H9 (cell line): ENCODE results near the gene ADGRG7. TPM values are rescaled to one million over a fixed set of nuclear protein-coding genes. Genes with fewer than 3 reads are reported as not detected.

ENCODE experiments used
- DNase-seq: peaks from one replicate; pipeline ENCODE4 v3.0.0-alpha.2; 2017
- H2AFZ ChIP-seq: one replicate; pipeline ENCODE4 v1.6.1; 2013; ENCODE audit warnings: mild to moderate bottlenecking, low read length, control low read depth, moderate library complexity
- H2AK5ac ChIP-seq: 2 replicates; pipeline ENCODE4 v1.6.1; 2013; ENCODE audit warnings: low read length, control low read depth, mixed read lengths; ENCODE audit not compliant: insufficient read length
- H2BK120ac ChIP-seq: one replicate; pipeline ENCODE4 v1.6.1; 2013; ENCODE audit warnings: low read depth, mild to moderate bottlenecking, low read length, control low read depth, inconsistent platforms; ENCODE audit not compliant: poor library complexity, severe bottlenecking
- H2BK12ac ChIP-seq: 2 replicates; pipeline ENCODE4 v1.6.1; 2013; ENCODE audit warnings: low read length, control low read depth, mixed read lengths, low read depth; ENCODE audit not compliant: insufficient read length
- H2BK15ac ChIP-seq: 2 replicates; pipeline ENCODE4 v1.6.1; 2013; ENCODE audit warnings: low read depth, low read length, control low read depth
- H2BK20ac ChIP-seq: one replicate; pipeline ENCODE4 v1.6.1; 2013; ENCODE audit warnings: low read depth, mild to moderate bottlenecking, low read length, control low read depth, inconsistent platforms; ENCODE audit not compliant: poor library complexity, severe bottlenecking
- H2BK5ac ChIP-seq: 2 replicates; pipeline ENCODE4 v1.6.1; 2013; ENCODE audit warnings: low read length, control low read depth, mixed read lengths; ENCODE audit not compliant: insufficient read length
- H3K14ac ChIP-seq: 2 replicates; pipeline ENCODE4 v1.6.1; 2013; ENCODE audit warnings: low read length, control low read depth; ENCODE audit not compliant: insufficient read depth
- H3K18ac ChIP-seq: 2 replicates; pipeline ENCODE4 v1.6.1; 2013; ENCODE audit warnings: low read depth, mild to moderate bottlenecking, mixed read lengths, low read length, control low read depth; ENCODE audit not compliant: insufficient read length
- H3K23ac ChIP-seq: 2 replicates; pipeline ENCODE4 v1.6.1; 2013; ENCODE audit warnings: low read length, control low read depth, mixed read lengths, low read depth; ENCODE audit not compliant: insufficient read length
- H3K23me2 ChIP-seq: 2 replicates; pipeline ENCODE4 v1.6.1; 2013; ENCODE audit warnings: low read depth, mild to moderate bottlenecking, mixed read lengths, low read length, control low read depth; ENCODE audit not compliant: insufficient read length, poor library complexity, severe bottlenecking
- H3K27ac ChIP-seq: 2 replicates; pipeline ENCODE4 v1.5.1; 2013; ENCODE audit warnings: low read length, control low read depth, mixed read lengths, low read depth; ENCODE audit not compliant: insufficient read length
- H3K27me3 ChIP-seq: 2 replicates; pipeline ENCODE4 v1.6.1; 2013; ENCODE audit warnings: low read length, control low read depth, inconsistent platforms; ENCODE audit not compliant: insufficient read depth
- H3K4ac ChIP-seq: 2 replicates; pipeline ENCODE4 v1.6.1; 2013; ENCODE audit warnings: low read depth, mild to moderate bottlenecking, control low read depth, inconsistent platforms, low read length, moderate library complexity
- H3K4me1 ChIP-seq: 2 replicates; pipeline ENCODE4 v1.6.1; 2013; ENCODE audit warnings: low read length, control low read depth, inconsistent platforms; ENCODE audit not compliant: insufficient read depth
- H3K4me2 ChIP-seq: 2 replicates; pipeline ENCODE4 v1.6.1; 2013; ENCODE audit warnings: low read length, control low read depth, mixed read lengths; ENCODE audit not compliant: insufficient read length, insufficient read depth
- H3K56ac ChIP-seq: 2 replicates; pipeline ENCODE4 v1.6.1; 2013; ENCODE audit warnings: low read depth, mild to moderate bottlenecking, mixed read lengths, low read length, control low read depth; ENCODE audit not compliant: insufficient read length
- H3K79me1 ChIP-seq: 2 replicates; pipeline ENCODE4 v1.6.1; 2013; ENCODE audit warnings: low read depth, mild to moderate bottlenecking, moderate library complexity, low read length, control low read depth, inconsistent platforms; ENCODE audit not compliant: insufficient read depth, poor library complexity, severe bottlenecking
- H3K79me2 ChIP-seq: 2 replicates; pipeline ENCODE4 v1.6.1; 2013; ENCODE audit warnings: low read length, control low read depth, inconsistent platforms; ENCODE audit not compliant: insufficient read depth
- H3K9ac ChIP-seq: 2 replicates; pipeline ENCODE4 v1.6.1; 2013; ENCODE audit warnings: low read length, control low read depth, mixed read lengths; ENCODE audit not compliant: insufficient read length; ENCODE audit errors: extremely low read depth
- H3K9me3 ChIP-seq: one replicate; pipeline ENCODE4 v1.6.1; 2013; ENCODE audit warnings: low read depth, low read length, inconsistent platforms; ENCODE audit not compliant: control insufficient read depth
- H3T11ph ChIP-seq: one replicate; pipeline ENCODE4 v1.6.1; 2013; ENCODE audit warnings: mild to moderate bottlenecking, low read length, control low read depth, inconsistent platforms
- H4K20me1 ChIP-seq: one replicate; pipeline ENCODE4 v1.6.1; 2013; ENCODE audit not compliant: control insufficient read depth, insufficient read length, insufficient read depth
- H4K5ac ChIP-seq: 2 replicates; pipeline ENCODE4 v1.6.1; 2013; ENCODE audit warnings: low read depth, mild to moderate bottlenecking, mixed read lengths, low read length, control low read depth; ENCODE audit not compliant: insufficient read length
- H4K8ac ChIP-seq: replicated peaks from 2 replicates; pipeline ENCODE4 v1.6.1; 2013; ENCODE audit warnings: low read length, control low read depth, mixed read lengths, low read depth; ENCODE audit not compliant: insufficient read length
- H4K91ac ChIP-seq: 2 replicates; pipeline ENCODE4 v1.6.1; 2013; ENCODE audit warnings: low read depth, mild to moderate bottlenecking, moderate library complexity, mixed read lengths, low read length, control low read depth; ENCODE audit not compliant: insufficient read length
- H3K27ac Mint-ChIP-seq, 3 experiments: 2 replicates in 2 of 3; 3 replicates in 1 of 3; pipeline ENCODE4 v1.8.0; 2020 to 2021; ENCODE audit warnings: mixed read lengths in 3 of 3, mild to moderate bottlenecking in 1 of 3, moderate library complexity in 1 of 3
- H3K27me3 Mint-ChIP-seq: 2 replicates; pipeline ENCODE4 v1.8.0; 2021; ENCODE audit warnings: low read depth, mild to moderate bottlenecking, moderate library complexity, mixed read lengths
- H3K36me3 Mint-ChIP-seq, 3 experiments: 2 replicates in 2 of 3; 3 replicates in 1 of 3; pipeline ENCODE4 v1.8.0; 2020 to 2021; ENCODE audit warnings: low read depth in 3 of 3, mixed read lengths in 3 of 3; ENCODE audit not compliant: insufficient read depth in 1 of 3
- H3K4me1 Mint-ChIP-seq, 2 experiments: 2 replicates each; pipeline ENCODE4 v1.8.0; 2020; ENCODE audit warnings: mixed read lengths in 2 of 2
- H3K4me3 Mint-ChIP-seq, 2 experiments: 2 replicates in 1 of 2; 3 replicates in 1 of 2; pipeline ENCODE4 v1.8.0; 2020 to 2021; ENCODE audit warnings: mild to moderate bottlenecking in 2 of 2, mixed read lengths in 2 of 2, moderate library complexity in 1 of 2
- H3K9me3 Mint-ChIP-seq, 2 experiments: 2 replicates in 1 of 2; 3 replicates in 1 of 2; pipeline ENCODE4 v1.8.0; 2020; ENCODE audit warnings: mild to moderate bottlenecking in 2 of 2, mixed read lengths in 2 of 2, moderate library complexity in 1 of 2
- WGBS: extraction: QIAGEN DNeasy Blood & Tissue Kit; methylation state at CpG from one replicate; pipeline ENCODE4 v1.1.7; 2013; ENCODE audit warnings: missing lambda C conversion rate, low lambda C conversion rate, mixed read lengths; ENCODE audit not compliant: insufficient read length; ENCODE audit errors: extremely low coverage; 5-methylcytosine and 5-hydroxymethylcytosine counted together
- total RNA-seq: library from RNA; stranded (reverse); gene quantifications from 2 replicates; pipeline ENCODE4 v1.2.1, GENCODE V29; 2021
- TF ChIP-seq, protein P1 (sequence below): fragments of 200-600 bp; sonication (generic); conservative IDR thresholded peaks from 3 replicates; pipeline ENCODE4 v1.8.0; 2021; ENCODE audit warnings: antibody characterized with exemption, mild to moderate bottlenecking

ADGRG7 gene
- total RNA-seq, 1 experiment from 2014 or later = not detected

DNA sequence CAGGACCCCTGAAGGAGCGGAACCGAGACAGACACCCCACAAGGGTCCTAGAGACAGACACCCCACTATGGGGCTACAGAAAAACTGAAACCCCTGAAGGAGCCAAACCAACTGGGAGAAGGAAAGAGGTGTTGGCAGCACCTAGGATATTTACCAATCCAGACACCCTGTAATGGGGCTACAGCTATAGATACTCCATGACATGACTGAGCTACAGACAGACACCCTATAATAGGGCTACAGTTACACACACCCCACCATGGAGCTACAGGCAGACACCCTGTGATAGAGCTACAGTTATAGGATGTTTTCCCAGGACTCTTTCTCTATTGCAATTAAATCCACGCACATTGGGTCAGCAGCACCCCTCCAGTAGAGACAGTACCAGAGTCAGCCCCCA, 22.6 kb upstream of the ADGRG7 start:
- no peak overlapping the region for H2BK20ac ChIP-seq
- no peak overlapping the region for H3K56ac ChIP-seq
- H3K14ac ChIP-seq = no peak overlapping the region
- H3K18ac ChIP-seq = no peak overlapping the region
- H2BK12ac ChIP-seq = no peak overlapping the region
- H2BK15ac ChIP-seq = no peak overlapping the region
- WGBS = no CpG with 5 or more reads among the region's 3 CpGs
- no peak for DNase-seq
- H3K79me1 ChIP-seq = no peaks in the 10 kb centered on the region
- no peaks in the 10 kb centered on the region for H3K79me2 ChIP-seq
- TF ChIP-seq, protein P1, sequence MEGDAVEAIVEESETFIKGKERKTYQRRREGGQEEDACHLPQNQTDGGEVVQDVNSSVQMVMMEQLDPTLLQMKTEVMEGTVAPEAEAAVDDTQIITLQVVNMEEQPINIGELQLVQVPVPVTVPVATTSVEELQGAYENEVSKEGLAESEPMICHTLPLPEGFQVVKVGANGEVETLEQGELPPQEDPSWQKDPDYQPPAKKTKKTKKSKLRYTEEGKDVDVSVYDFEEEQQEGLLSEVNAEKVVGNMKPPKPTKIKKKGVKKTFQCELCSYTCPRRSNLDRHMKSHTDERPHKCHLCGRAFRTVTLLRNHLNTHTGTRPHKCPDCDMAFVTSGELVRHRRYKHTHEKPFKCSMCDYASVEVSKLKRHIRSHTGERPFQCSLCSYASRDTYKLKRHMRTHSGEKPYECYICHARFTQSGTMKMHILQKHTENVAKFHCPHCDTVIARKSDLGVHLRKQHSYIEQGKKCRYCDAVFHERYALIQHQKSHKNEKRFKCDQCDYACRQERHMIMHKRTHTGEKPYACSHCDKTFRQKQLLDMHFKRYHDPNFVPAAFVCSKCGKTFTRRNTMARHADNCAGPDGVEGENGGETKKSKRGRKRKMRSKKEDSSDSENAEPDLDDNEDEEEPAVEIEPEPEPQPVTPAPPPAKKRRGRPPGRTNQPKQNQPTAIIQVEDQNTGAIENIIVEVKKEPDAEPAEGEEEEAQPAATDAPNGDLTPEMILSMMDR = no peak
- H4K5ac ChIP-seq = no peak overlapping the region
- Mint-ChIP-seq H3K4me3 (no peak overlapping the region), H3K27ac (no peak overlapping the region), H3K36me3 (peaks cover 9 to 18% (median 14%) of the 10 kb centered on the region in 3 experiments), H3K4me1 (peaks cover 3 to 4% of the 10 kb centered on the region in 2 experiments; a peak in 1 of 4 replicates), H3K9me3 (peaks cover 22 to 27% of the 10 kb centered on the region in 2 experiments), H3K27me3 (no peaks in the 10 kb centered on the region)
- no peaks in the 10 kb centered on the region for H3K9me3 ChIP-seq
- H3K9ac ChIP-seq = no peak overlapping the region
- no peak overlapping the region for H2AFZ ChIP-seq
- H3T11ph ChIP-seq = no peak overlapping the region
- no peak overlapping the region for H2AK5ac ChIP-seq
- no peak overlapping the region for H4K91ac ChIP-seq
- no peak overlapping the region for H3K27ac ChIP-seq
- H3K4me2 ChIP-seq = no peak overlapping the region
- H3K4me1 ChIP-seq = no peaks in the 10 kb centered on the region
- H2BK120ac ChIP-seq = no peak overlapping the region
- no peak overlapping the region for H3K4ac ChIP-seq
- no peak overlapping the region for H2BK5ac ChIP-seq
- no peaks in the 10 kb centered on the region for H4K20me1 ChIP-seq
- no peaks in the 10 kb centered on the region for H3K23me2 ChIP-seq
- no peak overlapping the region for H4K8ac ChIP-seq
- H3K23ac ChIP-seq = no peak overlapping the region
- H3K27me3 ChIP-seq = no peaks in the 10 kb centered on the region
